ENCODE measurements around the gene ZDHHC5.

ZDHHC5 gene

GRCh38 chr11:57638811-57639320 lies 29.0 kb upstream of the ZDHHC5 start:
- H3K36me3 Mint-ChIP-seq (ENCODE audit: low read depth): no peaks in the 10 kb centered on the region
- H3K4me3 Mint-ChIP-seq: peak overlapping the region; percentile 89
- peaks cover 10% of the 10 kb centered on the region for H3K4me1 Mint-ChIP-seq (ENCODE audit: low read depth)
- peaks cover 38% of the 10 kb centered on the region for H3K27me3 Mint-ChIP-seq (ENCODE audit: low read depth)
- no peaks in the 10 kb centered on the region for H3K9me3 Mint-ChIP-seq
- H3K27ac Mint-ChIP-seq: peak overlapping the region; percentile 34
- no peak for DNase-seq (ENCODE audit: low spot score)

- peak overlapping the region; percentile 89 for H3K4me3 Mint-ChIP-seq
Observed at GRCh38 chr11:57639321-57640067, 28.4 kb upstream of the ZDHHC5 start.

GRCh38 chr11:57640068-57640800 lies 27.7 kb upstream of the ZDHHC5 start:
- H3K36me3 Mint-ChIP-seq (ENCODE audit: low read depth): no peaks in the 10 kb centered on the region
- H3K9me3 Mint-ChIP-seq: no peaks in the 10 kb centered on the region
- H3K27ac Mint-ChIP-seq: no peak overlapping the region
- H3K4me1 Mint-ChIP-seq (ENCODE audit: low read depth): peaks cover 11% of the 10 kb centered on the region
- H3K4me3 Mint-ChIP-seq: peak overlapping the region; percentile 89
- DNase-seq (ENCODE audit: low spot score): no peak
- H3K27me3 Mint-ChIP-seq (ENCODE audit: low read depth): peaks cover 33% of the 10 kb centered on the region

More at GRCh38 chr11:57639321-57640067, 28.4 kb upstream of the ZDHHC5 start:
- DNase-seq (ENCODE audit: low spot score): no peak
- Mint-ChIP-seq H3K27ac (no peak overlapping the region), H3K4me1 (ENCODE audit: low read depth) (peaks cover 10% of the 10 kb centered on the region), H3K36me3 (ENCODE audit: low read depth) (no peaks in the 10 kb centered on the region), H3K9me3 (no peaks in the 10 kb centered on the region), H3K27me3 (ENCODE audit: low read depth) (peaks cover 32% of the 10 kb centered on the region)

GRCh38 chr11:57641011-57641807 lies 26.7 kb upstream of the ZDHHC5 start:
- Mint-ChIP-seq H3K4me3 (no peak overlapping the region), H3K36me3 (ENCODE audit: low read depth) (no peaks in the 10 kb centered on the region), H3K4me1 (ENCODE audit: low read depth) (peaks cover 11% of the 10 kb centered on the region), H3K27ac (no peak overlapping the region), H3K27me3 (ENCODE audit: low read depth) (peaks cover 40% of the 10 kb centered on the region), H3K9me3 (no peaks in the 10 kb centered on the region)
- DNase-seq (ENCODE audit: low spot score): no peak

- no peaks in the 10 kb centered on the region for H3K9me3 Mint-ChIP-seq
- H3K27ac Mint-ChIP-seq: no peak overlapping the region
- peaks cover 51% of the 10 kb centered on the region for H3K27me3 Mint-ChIP-seq (ENCODE audit: low read depth)
- H3K4me3 Mint-ChIP-seq: no peak overlapping the region
- H3K4me1 Mint-ChIP-seq (ENCODE audit: low read depth): peaks cover 17% of the 10 kb centered on the region
- H3K36me3 Mint-ChIP-seq (ENCODE audit: low read depth): no peaks in the 10 kb centered on the region
- no peak for DNase-seq (ENCODE audit: low spot score)
Observed at GRCh38 chr11:57643802-57644201, 24.1 kb upstream of the ZDHHC5 start.

- no peak overlapping the region for H3K4me3 Mint-ChIP-seq
- peak; percentile 72 for DNase-seq (ENCODE audit: low spot score)
- peaks cover 59% of the 10 kb centered on the region for H3K27me3 Mint-ChIP-seq (ENCODE audit: low read depth)
- H3K9me3 Mint-ChIP-seq: no peaks in the 10 kb centered on the region
- no peaks in the 10 kb centered on the region for H3K36me3 Mint-ChIP-seq (ENCODE audit: low read depth)
- peaks cover 24% of the 10 kb centered on the region for H3K4me1 Mint-ChIP-seq (ENCODE audit: low read depth)
- no peak overlapping the region for H3K27ac Mint-ChIP-seq
Observed at GRCh38 chr11:57644748-57645688, 22.9 kb upstream of the ZDHHC5 start.

- no peak for DNase-seq (ENCODE audit: low spot score)
- Mint-ChIP-seq H3K4me3 (no peak overlapping the region), H3K27me3 (ENCODE audit: low read depth) (peaks cover 59% of the 10 kb centered on the region), H3K4me1 (ENCODE audit: low read depth) (peaks cover 26% of the 10 kb centered on the region), H3K36me3 (ENCODE audit: low read depth) (no peaks in the 10 kb centered on the region), H3K9me3 (no peaks in the 10 kb centered on the region), H3K27ac (no peak overlapping the region)
Observed at GRCh38 chr11:57645689-57646085, 22.2 kb upstream of the ZDHHC5 start.

- Mint-ChIP-seq H3K27me3 (ENCODE audit: low read depth) (peaks cover 59% of the 10 kb centered on the region), H3K9me3 (no peaks in the 10 kb centered on the region), H3K36me3 (ENCODE audit: low read depth) (no peaks in the 10 kb centered on the region), H3K27ac (no peak overlapping the region), H3K4me3 (no peak overlapping the region), H3K4me1 (ENCODE audit: low read depth) (peaks cover 26% of the 10 kb centered on the region)
- DNase-seq (ENCODE audit: low spot score): no peak
Observed at GRCh38 chr11:57646194-57646798, 21.6 kb upstream of the ZDHHC5 start.

- Mint-ChIP-seq H3K4me1 (ENCODE audit: low read depth) (peaks cover 26% of the 10 kb centered on the region), H3K27ac (no peak overlapping the region), H3K36me3 (ENCODE audit: low read depth) (no peaks in the 10 kb centered on the region), H3K9me3 (no peaks in the 10 kb centered on the region), H3K27me3 (ENCODE audit: low read depth) (peaks cover 59% of the 10 kb centered on the region), H3K4me3 (no peak overlapping the region)
- no peak for DNase-seq (ENCODE audit: low spot score)
Observed at GRCh38 chr11:57646799-57647303, 21.1 kb upstream of the ZDHHC5 start.

- no peaks in the 10 kb centered on the region for H3K9me3 Mint-ChIP-seq
- no peak overlapping the region for H3K27ac Mint-ChIP-seq
- H3K27me3 Mint-ChIP-seq (ENCODE audit: low read depth): peaks cover 59% of the 10 kb centered on the region
- peaks cover 26% of the 10 kb centered on the region for H3K4me1 Mint-ChIP-seq (ENCODE audit: low read depth)
- DNase-seq (ENCODE audit: low spot score): no peak
- no peaks in the 10 kb centered on the region for H3K36me3 Mint-ChIP-seq (ENCODE audit: low read depth)
- no peak overlapping the region for H3K4me3 Mint-ChIP-seq
Observed at GRCh38 chr11:57647372-57647771, 20.5 kb upstream of the ZDHHC5 start.

- H3K27me3 Mint-ChIP-seq (ENCODE audit: low read depth): peaks cover 54% of the 10 kb centered on the region
- no peak overlapping the region for H3K27ac Mint-ChIP-seq
- no peaks in the 10 kb centered on the region for H3K36me3 Mint-ChIP-seq (ENCODE audit: low read depth)
- DNase-seq (ENCODE audit: low spot score): no peak
- H3K4me3 Mint-ChIP-seq: peak overlapping the region; percentile 84
- no peaks in the 10 kb centered on the region for H3K9me3 Mint-ChIP-seq
- H3K4me1 Mint-ChIP-seq (ENCODE audit: low read depth): peaks cover 32% of the 10 kb centered on the region
Observed at GRCh38 chr11:57647960-57648800, 19.7 kb upstream of the ZDHHC5 start.
